Gastrocnemius medialis (tissue), 4 donors: ENCODE measurements around the gene TTLL6.

Source experiments
- POLR2A ChIP-seq, 2 donors: fragments of 450-650 bp; IDR thresholded peaks; one replicate each; pipeline ENCODE4 v1.6.1; 2017; ENCODE audit warnings: antibody characterized with exemption in 2 of 2, mild to moderate bottlenecking in 2 of 2, moderate library complexity in 2 of 2
- TF ChIP-seq, protein P1 (sequence below), 5 experiments: fragments of 450-650 bp in 3 of 5; fragments of 200-600 bp in 2 of 5; sonication (generic) in 2 of 5; IDR thresholded peaks in 4 of 5; conservative IDR thresholded peaks in 1 of 5; 1 replicate in 4 of 5; 2 replicates in 1 of 5; pipeline ENCODE4 v1.5.1; 2016 to 2019; ENCODE audit warnings: antibody characterized with exemption in 5 of 5, mild to moderate bottlenecking in 3 of 5, moderate library complexity in 3 of 5

DNA sequence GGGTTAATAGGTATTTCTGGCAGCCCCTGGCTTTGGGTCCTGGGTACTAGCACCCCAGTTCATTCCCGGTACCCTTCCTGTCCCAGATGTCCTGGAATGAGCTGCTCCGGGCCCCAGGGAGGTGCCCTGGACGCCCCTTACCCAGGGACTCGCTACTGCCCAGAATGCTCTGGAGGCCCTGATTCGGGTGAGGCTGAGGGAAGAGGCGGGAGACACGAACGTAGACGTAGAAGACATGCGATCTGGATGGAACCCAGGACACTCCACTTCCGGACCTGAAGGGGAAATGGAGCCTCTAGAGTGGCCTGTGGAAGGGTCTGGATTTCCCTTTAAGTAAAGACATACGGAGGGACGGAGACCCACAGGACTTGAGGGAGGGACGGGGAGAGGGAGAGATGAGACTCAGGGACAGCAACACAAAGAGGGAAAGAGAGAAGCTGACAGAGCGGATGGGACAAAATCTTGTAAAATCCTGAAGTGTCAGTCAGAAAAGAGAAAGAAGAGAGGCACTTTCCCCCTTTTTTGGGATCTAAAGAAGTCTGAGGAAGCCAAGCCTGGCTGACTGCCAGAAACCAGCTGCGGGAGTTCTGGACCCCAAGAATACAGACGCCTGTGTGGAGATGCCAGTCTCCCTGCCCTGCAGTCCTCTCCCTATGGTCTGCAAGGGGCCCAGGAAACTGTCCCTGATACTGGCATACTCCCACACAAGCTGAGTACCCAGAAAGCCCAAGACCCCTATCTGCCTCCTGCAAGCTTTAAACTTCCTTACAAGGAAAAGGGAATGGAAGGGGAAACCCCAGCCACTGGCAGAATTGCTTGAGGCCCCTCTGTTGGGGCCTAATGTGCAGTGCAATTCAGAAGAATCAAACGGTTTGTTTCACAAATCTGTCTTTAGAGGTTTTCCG, 87.4 kb downstream of the TTLL6 start:
- TF ChIP-seq, protein P1, sequence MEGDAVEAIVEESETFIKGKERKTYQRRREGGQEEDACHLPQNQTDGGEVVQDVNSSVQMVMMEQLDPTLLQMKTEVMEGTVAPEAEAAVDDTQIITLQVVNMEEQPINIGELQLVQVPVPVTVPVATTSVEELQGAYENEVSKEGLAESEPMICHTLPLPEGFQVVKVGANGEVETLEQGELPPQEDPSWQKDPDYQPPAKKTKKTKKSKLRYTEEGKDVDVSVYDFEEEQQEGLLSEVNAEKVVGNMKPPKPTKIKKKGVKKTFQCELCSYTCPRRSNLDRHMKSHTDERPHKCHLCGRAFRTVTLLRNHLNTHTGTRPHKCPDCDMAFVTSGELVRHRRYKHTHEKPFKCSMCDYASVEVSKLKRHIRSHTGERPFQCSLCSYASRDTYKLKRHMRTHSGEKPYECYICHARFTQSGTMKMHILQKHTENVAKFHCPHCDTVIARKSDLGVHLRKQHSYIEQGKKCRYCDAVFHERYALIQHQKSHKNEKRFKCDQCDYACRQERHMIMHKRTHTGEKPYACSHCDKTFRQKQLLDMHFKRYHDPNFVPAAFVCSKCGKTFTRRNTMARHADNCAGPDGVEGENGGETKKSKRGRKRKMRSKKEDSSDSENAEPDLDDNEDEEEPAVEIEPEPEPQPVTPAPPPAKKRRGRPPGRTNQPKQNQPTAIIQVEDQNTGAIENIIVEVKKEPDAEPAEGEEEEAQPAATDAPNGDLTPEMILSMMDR (IDR thresholded peaks at IDR 0.05 in 4 of 5, conservative IDR thresholded peaks at IDR 0.05 in 1 of 5): no peak
- TF ChIP-seq POLR2A (IDR thresholded peaks at IDR 0.05): no peak
